Nephron (organoid): ENCODE results near the gene ATP1B1.

Source experiments
- H3K27ac Mint-ChIP-seq, 3 experiments: 2 replicates each; pipeline ENCODE4 v1.8.0; 2020; ENCODE audit warnings: mixed read lengths in 3 of 3, mild to moderate bottlenecking in 2 of 3, moderate library complexity in 1 of 3
- H3K27me3 Mint-ChIP-seq: 2 replicates; pipeline ENCODE4 v1.8.0; 2021; ENCODE audit warnings: low read depth, mild to moderate bottlenecking, moderate library complexity, mixed read lengths
- H3K36me3 Mint-ChIP-seq: 2 replicates; pipeline ENCODE4 v1.8.0; 2020; ENCODE audit warnings: low read depth, mixed read lengths
- H3K4me1 Mint-ChIP-seq: 2 replicates; pipeline ENCODE4 v1.8.0; 2020; ENCODE audit warnings: mixed read lengths
- H3K4me3 Mint-ChIP-seq, 3 experiments: 2 replicates each; pipeline ENCODE4 v1.8.0; 2020; ENCODE audit warnings: mild to moderate bottlenecking in 3 of 3, mixed read lengths in 3 of 3, moderate library complexity in 2 of 3
- H3K9me3 Mint-ChIP-seq: 2 replicates; pipeline ENCODE4 v1.8.0; 2020; ENCODE audit warnings: mixed read lengths
- CTCF ChIP-seq, 3 experiments: fragments of 200-600 bp; sonication (generic); IDR thresholded peaks; one replicate each; pipeline ENCODE4 v1.5.0; 2021; ENCODE audit warnings: antibody characterized with exemption in 3 of 3; ENCODE audit not compliant: unreplicated experiment in 3 of 3

Gene ATP1B1

DNA sequence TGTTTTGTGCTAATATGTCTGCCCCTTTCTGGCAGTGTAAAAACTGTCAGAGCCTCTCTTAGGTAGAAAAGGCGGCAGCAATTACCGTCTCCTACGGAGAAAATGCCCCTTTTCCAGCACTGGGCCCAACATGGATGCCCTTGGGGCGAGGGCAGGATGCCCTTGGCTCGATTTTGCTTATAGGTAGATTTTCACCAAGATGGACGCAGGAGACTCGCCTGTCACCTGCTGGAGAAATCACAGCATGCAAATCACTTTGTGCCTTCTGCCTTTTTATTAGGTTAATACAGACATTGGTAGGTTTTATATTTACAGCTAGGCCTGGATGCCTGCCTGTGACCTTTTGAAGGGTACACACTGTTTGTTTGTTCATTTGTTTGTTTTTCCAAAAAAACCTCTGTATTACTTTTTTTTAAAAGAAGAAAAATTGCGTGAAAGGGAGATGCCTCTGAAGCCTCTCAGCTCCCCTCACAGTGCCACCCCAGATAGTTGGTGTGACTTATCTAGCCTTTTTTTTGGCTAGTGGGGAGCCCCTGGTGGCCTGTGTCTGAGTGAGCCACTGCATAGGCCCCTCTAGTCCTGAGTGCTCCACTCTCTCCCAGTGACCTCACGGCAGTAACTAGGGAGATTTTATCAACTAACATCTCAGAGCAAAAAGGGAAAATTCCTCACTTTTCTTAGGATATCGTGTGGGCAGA lies 2.5 kb downstream of the ATP1B1 start:
- Mint-ChIP-seq H3K36me3 (peaks cover 40% of the 10 kb centered on the region), H3K9me3 (no peaks in the 10 kb centered on the region), H3K27ac (peak overlapping the region; percentile 57 to 89 (median 68)), H3K4me3 (peak overlapping the region; percentile 85 to 90 (median 86)), H3K27me3 (peaks cover 17% of the 10 kb centered on the region), H3K4me1 (peaks cover 41% of the 10 kb centered on the region)
- peak; percentile 4 to 32 (median 9) for TF ChIP-seq CTCF (IDR thresholded peaks at IDR 0.05; ENCODE audit: unreplicated experiment in 3 of 3)

GRCh38 chr1:169109561-169110134 lies 3.2 kb downstream of the ATP1B1 start:
- no peak for TF ChIP-seq CTCF (IDR thresholded peaks at IDR 0.05; ENCODE audit: unreplicated experiment in 3 of 3)
- H3K27ac Mint-ChIP-seq, result peak overlapping the region; percentile 57 to 89 (median 68)
- peaks cover 45% of the 10 kb centered on the region for H3K36me3 Mint-ChIP-seq
- no peaks in the 10 kb centered on the region for H3K9me3 Mint-ChIP-seq
- H3K4me3 Mint-ChIP-seq, result peak overlapping the region; percentile 85 to 90 (median 86)
- peaks cover 41% of the 10 kb centered on the region for H3K4me1 Mint-ChIP-seq
- H3K27me3 Mint-ChIP-seq, result peaks cover 15% of the 10 kb centered on the region

- Mint-ChIP-seq H3K27me3 (peaks cover 9% of the 10 kb centered on the region), H3K4me3 (peak overlapping the region; percentile 85 to 90 (median 86)), H3K9me3 (no peaks in the 10 kb centered on the region), H3K27ac (peak overlapping the region; percentile 57 to 89 (median 68)), H3K4me1 (peaks cover 41% of the 10 kb centered on the region), H3K36me3 (peaks cover 45% of the 10 kb centered on the region)
- no peak for TF ChIP-seq CTCF (IDR thresholded peaks at IDR 0.05; ENCODE audit: unreplicated experiment in 3 of 3)
These were observed 3.7 kb downstream of the ATP1B1 start for GRCh38 chr1:169110236-169110635.

GRCh38 chr1:169110689-169111447 lies 4.4 kb downstream of the ATP1B1 start:
- H3K4me1 Mint-ChIP-seq, result peaks cover 42% of the 10 kb centered on the region
- H3K36me3 Mint-ChIP-seq, result peaks cover 46% of the 10 kb centered on the region
- peaks cover 9% of the 10 kb centered on the region for H3K27me3 Mint-ChIP-seq
- H3K27ac Mint-ChIP-seq, result peak overlapping the region; percentile 57 to 89 (median 68)
- H3K4me3 Mint-ChIP-seq, result peak overlapping the region; percentile 85 to 90 (median 86)
- no peak for TF ChIP-seq CTCF (IDR thresholded peaks at IDR 0.05; ENCODE audit: unreplicated experiment in 3 of 3)
- no peaks in the 10 kb centered on the region for H3K9me3 Mint-ChIP-seq

DNA sequence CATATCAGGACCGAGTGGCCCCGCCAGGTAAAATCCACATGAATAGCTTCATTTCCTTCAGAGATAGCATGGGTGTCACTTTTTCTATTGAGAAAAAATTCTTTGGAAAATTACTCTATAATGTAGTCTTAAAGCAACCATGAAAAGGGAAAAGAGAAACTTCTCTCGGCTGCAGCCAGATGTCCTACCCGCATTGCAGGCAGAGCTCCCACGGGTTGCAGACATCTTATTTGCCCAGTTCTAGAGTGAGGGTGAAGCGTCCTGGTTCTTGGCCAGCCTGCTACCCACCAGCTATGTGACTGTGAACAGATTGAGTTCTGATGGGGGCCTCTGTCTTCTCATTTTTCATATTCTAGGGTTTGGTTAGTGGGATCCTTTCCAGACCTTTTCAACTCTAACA lies 5.0 kb downstream of the ATP1B1 start:
- no peak for TF ChIP-seq CTCF (IDR thresholded peaks at IDR 0.05; ENCODE audit: unreplicated experiment in 3 of 3)
- H3K27me3 Mint-ChIP-seq, result peaks cover 9% of the 10 kb centered on the region
- peak overlapping the region in 2 of 3 experiments; percentile 4 to 68 for H3K27ac Mint-ChIP-seq
- peaks cover 52% of the 10 kb centered on the region for H3K36me3 Mint-ChIP-seq
- peak overlapping the region; percentile 62 to 67 (median 62) for H3K4me3 Mint-ChIP-seq
- H3K9me3 Mint-ChIP-seq, result no peaks in the 10 kb centered on the region
- H3K4me1 Mint-ChIP-seq, result peaks cover 48% of the 10 kb centered on the region
